GM12891 (cell line): ENCODE data around the gene TXLNG.

ENCODE experiments used
- POLR2A ChIP-seq: IDR thresholded peaks from 2 replicates; pipeline ENCODE4 v1.6.1; 2011; ENCODE audit warnings: low read depth, low read length, control low read depth
- POLR2AphosphoS5 ChIP-seq: IDR thresholded peaks from 2 replicates; pipeline ENCODE4 v1.6.1; 2011; ENCODE audit warnings: low read depth, low read length, control low read depth
- POU2F2 ChIP-seq: IDR thresholded peaks from 2 replicates; pipeline ENCODE4 v1.6.1; 2011; ENCODE audit warnings: low read depth, mild to moderate bottlenecking, control low read depth, low read length, moderate library complexity
- SPI1 ChIP-seq: IDR thresholded peaks from 2 replicates; pipeline ENCODE4 v1.6.1; 2011; ENCODE audit warnings: low read depth, low read length, control low read depth
- TAF1 ChIP-seq: IDR thresholded peaks from 2 replicates; pipeline ENCODE4 v1.6.1; 2011; ENCODE audit warnings: low read depth, low read length, control low read depth

GRCh38 chrX:16745659-16746058 is 40.6 kb upstream of the TXLNG start:
- no peak for TF ChIP-seq POLR2AphosphoS5
- TF ChIP-seq TAF1, result no peak
- TF ChIP-seq POLR2A, result no peak
- TF ChIP-seq POU2F2, result no peak
- no peak for TF ChIP-seq SPI1
